HEK293T (cell line): ENCODE results near the gene HES2.
"Not testable (repeated sequence)": the region's sequence is repeated elsewhere in the genome, so short reads cannot be mapped to it uniquely, and the experiment has no call there.

ENCODE experiments used
- CTCF ChIA-PET: fragments of 350-600 bp; formaldehyde crosslinking; extraction: SDS; loops from one replicate; lab custom pipeline; 2021; ENCODE audit warnings: antibody characterized with exemption, inconsistent platforms; lab: Yijun Ruan, JAX
- POLR2A ChIA-PET: fragments of 350-600 bp; formaldehyde crosslinking; extraction: SDS; loops from one replicate; lab custom pipeline; 2020; ENCODE audit warnings: antibody characterized with exemption, inconsistent platforms; lab: Yijun Ruan, JAX
- DNase-seq: peaks from one replicate; pipeline ENCODE4 v3.0.0; 2012; ENCODE audit warnings: mixed read lengths; ENCODE audit errors: extremely low spot score
- ARNT ChIP-seq: fragments of 450-650 bp; IDR thresholded peaks from 2 replicates; pipeline ENCODE4 v1.6.1; 2017; ENCODE audit warnings: mild to moderate bottlenecking
- BHLHE40 ChIP-seq: fragments of 450-650 bp; IDR thresholded peaks from 2 replicates; pipeline ENCODE4 v1.6.1; 2016; ENCODE audit warnings: mild to moderate bottlenecking, moderate library complexity, borderline replicate concordance
- CTBP1 ChIP-seq: fragments of 450-650 bp; IDR thresholded peaks from 2 replicates; pipeline ENCODE4 v1.6.1; 2016; ENCODE audit warnings: borderline replicate concordance
- ELF4 ChIP-seq: fragments of 450-650 bp; IDR thresholded peaks from 2 replicates; pipeline ENCODE4 v1.6.1; 2017; ENCODE audit warnings: antibody characterized with exemption
- FOXA1 ChIP-seq: fragments of 450-650 bp; IDR thresholded peaks from 2 replicates; pipeline ENCODE4 v1.6.1; 2016; ENCODE audit warnings: mild to moderate bottlenecking
- FOXK2 ChIP-seq: fragments of 450-650 bp; IDR thresholded peaks from 2 replicates; pipeline ENCODE4 v1.6.1; 2016; ENCODE audit warnings: mild to moderate bottlenecking
- FOXM1 ChIP-seq: fragments of 450-650 bp; IDR thresholded peaks from 2 replicates; pipeline ENCODE4 v1.6.1; 2017; ENCODE audit warnings: mild to moderate bottlenecking, borderline replicate concordance
- HDGF ChIP-seq: fragments of 450-650 bp; IDR thresholded peaks from 2 replicates; pipeline ENCODE4 v1.6.1; 2017; ENCODE audit warnings: antibody characterized with exemption, borderline replicate concordance
- L3MBTL2 ChIP-seq: fragments of 450-650 bp; conservative IDR thresholded peaks from 2 replicates; pipeline ENCODE4 v1.6.1; 2016; ENCODE audit warnings: mild to moderate bottlenecking
- LEF1 ChIP-seq: fragments of 450-650 bp; IDR thresholded peaks from 2 replicates; pipeline ENCODE4 v1.6.1; 2017; ENCODE audit warnings: mild to moderate bottlenecking, borderline replicate concordance
- NFRKB ChIP-seq: fragments of 450-650 bp; IDR thresholded peaks from 2 replicates; pipeline ENCODE4 v1.6.1; 2016; ENCODE audit warnings: mild to moderate bottlenecking, moderate library complexity
- SP1 ChIP-seq: fragments of 450-650 bp; IDR thresholded peaks from 2 replicates; pipeline ENCODE4 v1.6.1; 2017
- SUZ12 ChIP-seq: fragments of 450-650 bp; IDR thresholded peaks from 2 replicates; pipeline ENCODE4 v1.6.1; 2016; ENCODE audit warnings: mild to moderate bottlenecking
- TARDBP ChIP-seq: fragments of 450-650 bp; IDR thresholded peaks from 2 replicates; pipeline ENCODE4 v1.6.1; 2016
- ZNF384 ChIP-seq: fragments of 450-650 bp; IDR thresholded peaks from 2 replicates; pipeline ENCODE4 v1.6.1; 2016
- TF ChIP-seq, protein P1 (sequence below): fragments of 450-650 bp; IDR thresholded peaks from 2 replicates; pipeline ENCODE4 v1.6.1; 2016

HES2 gene

DNA sequence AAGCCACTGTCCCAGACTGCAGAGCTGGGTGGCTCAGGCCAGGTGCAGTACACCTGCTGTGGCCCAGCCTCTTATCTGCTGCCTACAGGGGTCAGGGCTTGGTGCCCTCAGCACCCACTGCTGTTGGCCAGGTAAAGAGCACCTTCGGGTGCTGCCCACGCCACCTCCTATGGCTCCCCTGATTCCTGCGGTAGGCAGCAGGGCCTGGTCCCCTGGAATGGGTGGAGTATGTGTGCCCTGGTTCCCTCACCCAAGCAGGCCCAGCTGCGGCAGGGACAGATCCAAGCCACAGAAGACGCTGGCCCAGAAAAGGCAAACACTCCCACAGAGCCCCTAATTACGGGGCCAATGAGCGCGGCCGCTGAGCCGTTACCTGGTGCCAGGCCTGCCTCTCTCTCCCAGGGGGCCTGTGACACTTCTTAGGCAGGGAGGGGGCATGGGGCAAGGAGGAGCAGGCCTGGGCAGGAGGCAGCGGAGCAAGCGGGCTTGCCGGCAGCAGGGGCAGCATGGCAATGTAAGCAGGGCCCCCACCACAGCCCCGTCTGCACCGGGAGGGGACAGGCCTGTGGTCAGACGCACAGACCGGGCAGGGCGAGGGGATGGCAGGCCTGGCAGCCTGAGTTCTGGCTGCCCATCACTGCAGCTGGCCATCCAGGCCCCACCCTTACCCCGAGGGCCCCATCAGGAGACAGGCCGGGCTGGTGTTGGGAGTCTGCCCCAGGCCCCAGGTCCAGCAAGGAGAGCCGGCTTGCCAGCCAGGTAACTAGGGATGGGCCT, 23.8 kb upstream of the HES2 start:
- ChIA-PET POLR2A (no interaction called here), CTCF (no interaction called here)
- TF ChIP-seq FOXM1 (no peak), SP1 (no peak), NFRKB (no peak), BHLHE40 (no peak), L3MBTL2 (no peak), ZNF384 (no peak), SUZ12 (no peak)
- DNase-seq, result no peak

DNA sequence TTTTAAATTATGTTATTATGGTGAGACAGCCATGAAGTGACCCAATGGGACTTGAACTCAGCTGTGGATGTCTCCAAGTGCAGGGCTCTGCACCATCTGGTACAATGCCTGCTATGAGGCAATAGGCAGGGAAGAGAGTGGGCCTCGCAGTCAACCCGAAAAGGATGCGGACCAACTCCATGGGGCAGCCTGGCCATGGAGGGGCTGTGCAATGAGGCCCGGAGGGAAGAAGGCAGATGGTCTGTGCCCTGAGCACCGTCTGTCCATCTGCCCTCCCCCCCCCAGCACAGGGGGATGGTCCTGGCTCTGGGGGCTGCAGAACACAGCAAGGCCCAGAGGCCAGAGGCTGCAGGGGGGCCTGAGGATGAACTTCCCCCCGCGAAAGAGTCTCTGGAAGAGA, 21.9 kb upstream of the HES2 start:
- TF ChIP-seq SP1, result no peak
- no peak for TF ChIP-seq SUZ12
- TF ChIP-seq L3MBTL2, result no peak
- no peak for TF ChIP-seq ARNT
- no peak for TF ChIP-seq FOXA1
- TF ChIP-seq FOXM1, result no peak
- TF ChIP-seq TARDBP, result no peak
- TF ChIP-seq LEF1, result no peak
- TF ChIP-seq BHLHE40, result no peak
- TF ChIP-seq NFRKB, result no peak
- TF ChIP-seq ELF4, result no peak
- TF ChIP-seq HDGF, result no peak
- TF ChIP-seq, protein P1, sequence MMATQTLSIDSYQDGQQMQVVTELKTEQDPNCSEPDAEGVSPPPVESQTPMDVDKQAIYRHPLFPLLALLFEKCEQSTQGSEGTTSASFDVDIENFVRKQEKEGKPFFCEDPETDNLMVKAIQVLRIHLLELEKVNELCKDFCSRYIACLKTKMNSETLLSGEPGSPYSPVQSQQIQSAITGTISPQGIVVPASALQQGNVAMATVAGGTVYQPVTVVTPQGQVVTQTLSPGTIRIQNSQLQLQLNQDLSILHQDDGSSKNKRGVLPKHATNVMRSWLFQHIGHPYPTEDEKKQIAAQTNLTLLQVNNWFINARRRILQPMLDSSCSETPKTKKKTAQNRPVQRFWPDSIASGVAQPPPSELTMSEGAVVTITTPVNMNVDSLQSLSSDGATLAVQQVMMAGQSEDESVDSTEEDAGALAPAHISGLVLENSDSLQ, result no peak
- TF ChIP-seq FOXK2, result no peak
- no peak for TF ChIP-seq ZNF384
- TF ChIP-seq CTBP1, result no peak
- ChIA-PET CTCF (interaction anchor here (0.9 kb wide), 1 partner anchor 11 kb away, joined by 3 read pairs; no protein-coding TSS in a partner anchor), POLR2A (no interaction called here)
- DNase-seq, result no peak

DNA sequence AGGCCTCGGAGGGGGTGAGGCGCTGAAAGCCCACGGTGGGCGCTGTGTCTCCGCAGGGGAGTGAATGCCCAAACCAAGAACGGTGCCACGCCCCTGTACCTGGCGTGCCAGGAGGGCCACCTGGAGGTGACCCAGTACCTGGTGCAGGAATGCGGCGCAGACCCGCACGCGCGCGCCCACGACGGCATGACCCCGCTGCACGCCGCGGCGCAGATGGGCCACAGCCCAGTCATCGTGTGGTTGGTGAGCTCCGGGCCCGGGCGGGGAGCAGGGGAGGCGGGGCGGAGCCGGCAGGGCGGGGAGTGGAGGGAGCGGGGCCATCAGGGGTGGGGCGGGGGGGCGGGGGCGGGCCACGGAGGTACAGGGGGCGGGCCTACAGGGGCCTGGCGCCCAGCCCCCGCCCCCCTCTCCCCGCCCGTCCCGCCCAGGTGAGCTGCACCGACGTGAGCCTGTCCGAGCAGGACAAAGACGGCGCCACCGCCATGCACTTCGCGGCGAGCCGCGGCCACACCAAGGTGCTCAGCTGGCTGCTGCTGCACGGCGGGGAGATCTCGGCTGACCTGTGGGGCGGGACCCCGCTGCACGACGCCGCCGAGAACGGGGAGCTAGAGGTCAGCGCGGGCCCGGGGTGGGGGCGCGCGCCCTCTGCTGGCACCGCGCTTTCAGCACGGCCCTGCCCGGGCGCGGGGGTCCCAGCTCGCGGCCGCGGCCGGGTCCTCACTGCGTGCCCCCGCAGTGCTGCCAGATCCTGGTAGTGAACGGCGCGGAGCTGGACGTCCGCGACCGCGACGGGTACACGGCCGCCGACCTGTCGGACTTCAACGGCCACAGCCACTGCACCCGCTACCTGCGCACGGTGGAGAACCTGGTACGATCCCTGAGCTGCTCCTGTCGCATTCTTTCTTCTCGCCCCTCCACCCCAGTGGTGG, 20.7 kb upstream of the HES2 start:
- peak; percentile 73 for DNase-seq
- ChIA-PET POLR2A (no interaction called here), CTCF (interaction anchor here (0.6 to 1.4 kb wide), 8 partner anchors 8 to 92 kb away, joined by 3 to 5 read pairs (median 4); no protein-coding TSS in a partner anchor)
- TF ChIP-seq ARNT, result no peak
- TF ChIP-seq SP1, result no peak
- no peak for TF ChIP-seq ZNF384
- no peak for TF ChIP-seq TARDBP
- TF ChIP-seq FOXA1, result no peak
- no peak for TF ChIP-seq HDGF
- TF ChIP-seq, protein P1, result no peak
- TF ChIP-seq NFRKB, result no peak
- TF ChIP-seq FOXM1, result no peak
- TF ChIP-seq ELF4, result no peak
- TF ChIP-seq L3MBTL2, result no peak
- no peak for TF ChIP-seq FOXK2
- TF ChIP-seq SUZ12, result no peak
- no peak for TF ChIP-seq CTBP1
- TF ChIP-seq LEF1, result no peak
- TF ChIP-seq BHLHE40, result no peak

DNA sequence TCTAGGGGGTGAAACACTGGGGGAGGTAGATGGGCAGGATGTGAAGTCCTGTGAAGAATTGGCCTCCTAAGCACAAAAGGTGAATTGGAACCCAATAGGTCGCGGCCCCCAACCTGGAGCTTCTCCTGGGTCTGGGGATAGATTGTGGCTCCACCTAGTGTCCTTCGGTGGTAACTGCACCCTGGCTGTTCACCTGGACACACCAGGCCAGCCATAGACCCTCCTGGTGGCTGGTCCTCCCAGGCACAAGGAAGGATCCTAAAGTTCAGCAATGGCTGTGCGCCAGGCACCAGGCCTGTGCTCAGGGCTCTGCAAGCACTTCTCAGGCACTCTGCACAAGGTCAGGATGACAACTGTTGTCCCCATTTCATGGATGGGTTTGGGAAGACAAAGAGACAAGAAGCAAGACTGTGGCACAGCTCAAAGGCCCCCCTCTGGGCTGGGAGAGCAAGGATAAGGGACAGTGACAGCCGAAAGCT, 18.4 kb upstream of the HES2 start:
- DNase-seq, result peak; percentile 85
- POLR2A ChIA-PET, result no interaction called here
- CTCF ChIA-PET, result interaction anchor here (0.6 to 2.1 kb wide), 17 partner anchors 8 to 510 kb away, joined by 3 to 25 read pairs (median 4); partner anchors contain the start of genes HES2 and PLEKHG5
- no peak for TF ChIP-seq BHLHE40
- TF ChIP-seq L3MBTL2, result no peak
- TF ChIP-seq ARNT, result no peak
- TF ChIP-seq HDGF, result no peak
- no peak for TF ChIP-seq SUZ12
- TF ChIP-seq TARDBP, result no peak
- TF ChIP-seq, protein P1, result no peak
- no peak for TF ChIP-seq SP1
- no peak for TF ChIP-seq FOXK2
- no peak for TF ChIP-seq CTBP1
- no peak for TF ChIP-seq ZNF384
- no peak for TF ChIP-seq ELF4
- no peak for TF ChIP-seq NFRKB
- no peak for TF ChIP-seq FOXM1
- no peak for TF ChIP-seq FOXA1
- no peak for TF ChIP-seq LEF1

DNA sequence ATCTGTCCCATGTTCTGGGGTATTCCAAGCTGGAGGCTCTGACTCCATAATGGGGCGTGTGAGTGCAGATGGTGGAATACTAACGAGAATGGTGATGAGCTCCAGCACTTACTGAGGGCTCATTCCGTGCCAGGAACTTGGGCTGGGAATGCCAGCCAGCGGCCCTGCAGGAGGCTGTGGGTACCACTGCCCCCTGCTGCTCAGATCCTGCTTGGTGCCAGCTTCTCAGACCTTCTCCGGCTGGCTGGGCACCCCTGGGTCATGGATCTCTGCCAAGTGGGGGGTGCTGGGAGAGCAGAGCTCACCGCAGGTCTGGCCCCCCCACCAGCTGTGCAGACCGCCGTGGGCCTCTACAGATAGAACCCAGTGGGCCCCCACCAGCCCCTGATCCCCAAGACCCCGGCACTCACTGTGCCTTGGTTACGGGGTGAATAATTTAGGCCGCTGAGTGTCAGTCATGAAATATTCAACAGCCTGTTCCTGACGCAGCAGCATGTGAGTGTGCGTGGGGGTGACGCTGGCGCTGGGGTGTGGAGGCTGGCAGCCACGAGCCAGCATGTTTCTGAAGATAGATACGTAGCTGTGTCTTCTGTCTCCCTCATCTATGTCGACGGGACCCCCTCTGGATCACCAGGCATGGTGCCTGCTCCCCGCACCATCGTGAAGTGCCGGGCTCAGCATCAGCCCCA, 17.4 kb upstream of the HES2 start:
- CTCF ChIA-PET, result interaction anchor here (0.6 to 2.1 kb wide), 16 partner anchors 7 to 511 kb away, joined by 3 to 25 read pairs (median 4); partner anchors contain the start of genes HES2 and PLEKHG5
- DNase-seq, POLR2A ChIA-PET: not testable (repeated sequence)

DNA sequence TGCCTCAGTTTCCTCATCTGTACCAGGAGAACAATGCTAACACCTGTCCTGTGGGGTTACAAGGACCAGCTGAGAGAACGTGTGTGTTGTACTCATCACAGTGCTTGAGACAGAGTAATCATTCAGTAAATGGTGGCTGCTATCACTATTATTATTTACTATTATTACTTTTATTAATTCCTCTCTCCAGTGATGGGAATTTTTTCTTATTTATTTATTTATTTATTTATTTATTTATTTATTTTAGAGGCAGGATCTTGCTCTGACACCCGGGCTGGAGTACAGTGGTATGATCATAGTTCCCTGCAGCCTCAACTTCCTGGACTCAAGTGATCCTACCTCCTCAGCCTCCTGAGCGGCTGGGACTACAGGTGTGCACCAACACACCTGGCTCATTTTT, 16.6 kb upstream of the HES2 start:
- CTCF ChIA-PET, DNase-seq, POLR2A ChIA-PET: not testable (repeated sequence)
